ENCODE measurements around the gene EVX2. TPM values are rescaled to one million over a fixed set of nuclear protein-coding genes. Genes with fewer than 3 reads are reported as not detected.

The EVX2 gene
- total and polyA plus RNA-seq, 2 donors (not counting 1 experiment from before 2014, with no cell fraction given): not detected

DNA sequence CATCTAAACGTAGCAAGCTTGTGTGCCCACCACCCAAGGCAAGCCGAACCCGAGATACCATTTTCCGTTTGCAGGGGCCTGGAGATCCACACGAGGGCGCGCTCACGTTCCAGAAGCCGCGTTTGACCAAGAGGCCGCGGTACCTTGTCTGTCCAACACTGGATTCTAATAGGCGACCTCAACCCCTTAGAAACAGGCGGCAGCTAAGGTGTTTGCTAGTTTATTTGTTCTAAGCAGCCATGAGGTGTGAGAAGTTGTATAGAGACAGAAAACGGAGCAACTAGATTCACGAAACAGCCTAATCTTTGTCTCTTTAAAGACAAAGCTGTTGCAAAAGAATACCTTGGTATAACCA, 27.5 kb upstream of the EVX2 start:
- intact Hi-C loops (cut with micrococcal nuclease): no loop called here
- Histone ChIP-seq H3K27me3 (replicated peaks in 1 of 4; ENCODE audit: control extremely low read depth in 1 of 4, control insufficient read depth in 3 of 4, insufficient read depth in 4 of 4, low read length in 3 of 4) (peaks cover 0 to 86% (median 64%) of the 10 kb centered on the region in 4 experiments), H4K20me1 (ENCODE audit: control insufficient read depth, insufficient read depth, low read length, poor library complexity, severe bottlenecking) (no peaks in the 10 kb centered on the region), H3K9me3 (ENCODE audit: control extremely low read depth in 1 of 3, control insufficient read depth in 2 of 3, insufficient read depth in 1 of 3, low read length in 2 of 3) (peaks cover 0 to 52% (median 0%) of the 10 kb centered on the region in 3 donors), H3K36me3 (replicated peaks in 1 of 2; ENCODE audit: control extremely low read depth in 1 of 2, control insufficient read depth in 1 of 2, extremely low read depth in 1 of 2, insufficient read depth in 2 of 2, low read length in 1 of 2) (no peaks in the 10 kb centered on the region), H3K79me2 (ENCODE audit: control insufficient read depth, insufficient read depth, low read length) (no peaks in the 10 kb centered on the region), H3K9ac (ENCODE audit: low read length) (no peak overlapping the region), H2AFZ (ENCODE audit: insufficient read depth, low read depth, low read length, poor library complexity, severe bottlenecking) (no peak overlapping the region), H3K4me1 (ENCODE audit: control insufficient read depth in 2 of 2, insufficient read depth in 2 of 2, low read length in 2 of 2) (peaks cover 3 to 12% of the 10 kb centered on the region in 2 donors), H3K4me2 (replicated peaks; ENCODE audit: low read depth, low read length, poor library complexity, severe bottlenecking) (no peak overlapping the region), H3K4me3 (ENCODE audit: control extremely low read depth in 1 of 5, extremely low read depth in 1 of 5, insufficient read depth in 1 of 5, low read depth in 2 of 5, low read length in 4 of 5) (no peak overlapping the region), H3K27ac (ENCODE audit: low read length in 2 of 2) (no peak overlapping the region)
- ChIA-PET CTCF (interaction anchor here (0.8 to 1.9 kb wide), 4 partner anchors 9 to 443 kb away, joined by 3 to 9 read pairs (median 4); no protein-coding TSS in a partner anchor), POLR2A (no interaction called here)
- WGBS (ENCODE audit: insufficient coverage): 3% methylated on average over 15 of the region's 16 CpGs
- peaks cover 75% of the 10 kb centered on the region for H3K27me3 Mint-ChIP-seq
- TF ChIP-seq, protein P1, sequence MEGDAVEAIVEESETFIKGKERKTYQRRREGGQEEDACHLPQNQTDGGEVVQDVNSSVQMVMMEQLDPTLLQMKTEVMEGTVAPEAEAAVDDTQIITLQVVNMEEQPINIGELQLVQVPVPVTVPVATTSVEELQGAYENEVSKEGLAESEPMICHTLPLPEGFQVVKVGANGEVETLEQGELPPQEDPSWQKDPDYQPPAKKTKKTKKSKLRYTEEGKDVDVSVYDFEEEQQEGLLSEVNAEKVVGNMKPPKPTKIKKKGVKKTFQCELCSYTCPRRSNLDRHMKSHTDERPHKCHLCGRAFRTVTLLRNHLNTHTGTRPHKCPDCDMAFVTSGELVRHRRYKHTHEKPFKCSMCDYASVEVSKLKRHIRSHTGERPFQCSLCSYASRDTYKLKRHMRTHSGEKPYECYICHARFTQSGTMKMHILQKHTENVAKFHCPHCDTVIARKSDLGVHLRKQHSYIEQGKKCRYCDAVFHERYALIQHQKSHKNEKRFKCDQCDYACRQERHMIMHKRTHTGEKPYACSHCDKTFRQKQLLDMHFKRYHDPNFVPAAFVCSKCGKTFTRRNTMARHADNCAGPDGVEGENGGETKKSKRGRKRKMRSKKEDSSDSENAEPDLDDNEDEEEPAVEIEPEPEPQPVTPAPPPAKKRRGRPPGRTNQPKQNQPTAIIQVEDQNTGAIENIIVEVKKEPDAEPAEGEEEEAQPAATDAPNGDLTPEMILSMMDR (IDR thresholded peaks at IDR 0.05): peak; percentile 30
- TF ChIP-seq EZH2 (IDR thresholded peaks at IDR 0.05; ENCODE audit: borderline replicate concordance, insufficient read depth, low read depth, low read length, poor library complexity, severe bottlenecking): no peak
- H3K27ac Mint-ChIP-seq: peak overlapping the region; percentile 2
- peak; percentile 48 for DNase-seq
- H3K4me3 Mint-ChIP-seq: no peak overlapping the region
- ATAC-seq (ENCODE audit: low read depth): no peak
- peaks cover 4% of the 10 kb centered on the region for H3K9me3 Mint-ChIP-seq (ENCODE audit: insufficient read depth)
- peaks cover 8% of the 10 kb centered on the region for H3K4me1 Mint-ChIP-seq

DNA sequence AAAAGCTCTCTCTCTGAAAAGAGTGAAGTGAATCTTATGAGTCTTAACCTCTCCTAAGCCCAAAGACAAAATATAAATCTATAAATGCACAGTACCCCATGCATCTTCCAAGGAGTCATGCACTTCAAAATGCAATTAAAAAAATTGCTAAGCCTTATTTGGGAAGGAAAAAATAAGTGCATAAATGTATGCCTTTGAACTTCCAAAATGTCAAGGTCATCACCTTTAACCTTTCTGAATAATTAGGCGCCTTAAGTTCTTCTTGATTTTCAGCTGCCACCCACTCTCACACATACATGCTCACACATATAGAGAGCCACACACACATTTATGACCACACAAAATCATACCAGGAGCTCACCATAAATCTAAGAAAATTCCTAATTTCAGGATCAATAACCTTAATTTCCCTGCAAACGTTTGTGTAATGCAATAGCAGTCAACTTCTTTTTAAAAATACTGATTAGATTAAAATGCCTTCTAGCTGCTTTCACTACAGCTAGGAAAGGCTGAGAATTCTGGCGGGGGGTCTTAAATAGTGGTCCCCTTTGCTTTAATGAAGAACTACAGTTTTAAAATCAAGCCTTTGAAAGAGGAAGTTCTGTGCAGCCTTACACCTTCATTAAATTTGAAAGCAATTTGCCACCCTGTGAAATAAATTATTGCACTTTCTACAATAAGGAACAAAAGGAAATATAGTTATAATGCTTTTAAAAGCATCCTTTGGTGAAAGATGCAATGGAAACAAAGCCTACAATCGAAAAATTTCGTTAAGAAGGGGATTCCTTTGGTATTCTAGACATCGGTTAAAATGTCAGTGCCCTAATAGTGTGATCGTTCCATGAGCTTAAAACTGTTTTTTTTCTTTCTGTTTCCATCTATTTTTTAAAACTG, 26.9 kb upstream of the EVX2 start:
- peaks cover 0 to 51% (median 0%) of the 10 kb centered on the region in 3 donors for H3K9me3 ChIP-seq (ENCODE audit: control extremely low read depth in 1 of 3, control insufficient read depth in 2 of 3, insufficient read depth in 1 of 3, low read length in 2 of 3)
- intact Hi-C loops (cut with micrococcal nuclease): no loop called here
- Mint-ChIP-seq H3K9me3 (ENCODE audit: insufficient read depth) (peaks cover 4% of the 10 kb centered on the region), H3K27me3 (peaks cover 76% of the 10 kb centered on the region), H3K4me3 (no peak overlapping the region), H3K27ac (peak overlapping the region; percentile 2), H3K4me1 (peaks cover 14% of the 10 kb centered on the region)
- no peak for DNase-seq
- WGBS (ENCODE audit: insufficient coverage): 29% methylated on average over 1 of the region's 7 CpGs
- H3K9ac ChIP-seq (ENCODE audit: low read length): no peak overlapping the region
- H3K79me2 ChIP-seq (ENCODE audit: control insufficient read depth, insufficient read depth, low read length): no peaks in the 10 kb centered on the region
- peaks cover 3 to 19% of the 10 kb centered on the region in 2 donors for H3K4me1 ChIP-seq (ENCODE audit: control insufficient read depth in 2 of 2, insufficient read depth in 2 of 2, low read length in 2 of 2)
- ChIA-PET POLR2A (no interaction called here), CTCF (interaction anchor here (0.8 to 1.9 kb wide), 6 partner anchors 8 to 444 kb away, joined by 3 to 9 read pairs (median 3); no protein-coding TSS in a partner anchor)
- H3K27ac ChIP-seq (ENCODE audit: low read length in 2 of 2): no peak overlapping the region
- H3K36me3 ChIP-seq (replicated peaks in 1 of 2; ENCODE audit: control extremely low read depth in 1 of 2, control insufficient read depth in 1 of 2, extremely low read depth in 1 of 2, insufficient read depth in 2 of 2, low read length in 1 of 2): no peaks in the 10 kb centered on the region
- no peak for TF ChIP-seq EZH2 (IDR thresholded peaks at IDR 0.05; ENCODE audit: borderline replicate concordance, insufficient read depth, low read depth, low read length, poor library complexity, severe bottlenecking)
- TF ChIP-seq, protein P1 (IDR thresholded peaks at IDR 0.05): no peak
- H3K4me3 ChIP-seq (ENCODE audit: control extremely low read depth in 1 of 5, extremely low read depth in 1 of 5, insufficient read depth in 1 of 5, low read depth in 2 of 5, low read length in 4 of 5): no peak overlapping the region
- H4K20me1 ChIP-seq (ENCODE audit: control insufficient read depth, insufficient read depth, low read length, poor library complexity, severe bottlenecking): no peaks in the 10 kb centered on the region
- H2AFZ ChIP-seq (ENCODE audit: insufficient read depth, low read depth, low read length, poor library complexity, severe bottlenecking): no peak overlapping the region
- ATAC-seq (ENCODE audit: low read depth): no peak
- H3K4me2 ChIP-seq (replicated peaks; ENCODE audit: low read depth, low read length, poor library complexity, severe bottlenecking): no peak overlapping the region
- H3K27me3 ChIP-seq (replicated peaks in 1 of 4; ENCODE audit: control extremely low read depth in 1 of 4, control insufficient read depth in 3 of 4, insufficient read depth in 4 of 4, low read length in 3 of 4): peaks cover 0 to 86% (median 65%) of the 10 kb centered on the region in 4 experiments
